Vagina (tissue), 2 donors: ENCODE results near the gene RPS6KB2.

Experiments
- POLR2A ChIP-seq, 2 donors: fragments of 450-650 bp; IDR thresholded peaks; one replicate each; pipeline ENCODE4 v1.6.1; 2017; ENCODE audit warnings: antibody characterized with exemption in 2 of 2, mild to moderate bottlenecking in 2 of 2, moderate library complexity in 2 of 2
- POLR2AphosphoS5 ChIP-seq, 2 donors: sonication (generic); formaldehyde crosslinking; IDR thresholded peaks; one replicate each; pipeline ENCODE4 v1.9.0; 2017; ENCODE audit warnings: antibody characterized with exemption in 2 of 2, mild to moderate bottlenecking in 2 of 2, low read depth in 1 of 2; ENCODE audit not compliant: insufficient read depth in 1 of 2
- TF ChIP-seq, protein P1 (sequence below), 3 experiments: fragments of 450-650 bp in 2 of 3; fragments of 200-600 bp in 1 of 3; sonication (generic) in 1 of 3; IDR thresholded peaks; one replicate each; pipeline ENCODE4 v1.5.1; 2017 to 2019; ENCODE audit warnings: antibody characterized with exemption in 3 of 3, mild to moderate bottlenecking in 2 of 3, moderate library complexity in 2 of 3

DNA sequence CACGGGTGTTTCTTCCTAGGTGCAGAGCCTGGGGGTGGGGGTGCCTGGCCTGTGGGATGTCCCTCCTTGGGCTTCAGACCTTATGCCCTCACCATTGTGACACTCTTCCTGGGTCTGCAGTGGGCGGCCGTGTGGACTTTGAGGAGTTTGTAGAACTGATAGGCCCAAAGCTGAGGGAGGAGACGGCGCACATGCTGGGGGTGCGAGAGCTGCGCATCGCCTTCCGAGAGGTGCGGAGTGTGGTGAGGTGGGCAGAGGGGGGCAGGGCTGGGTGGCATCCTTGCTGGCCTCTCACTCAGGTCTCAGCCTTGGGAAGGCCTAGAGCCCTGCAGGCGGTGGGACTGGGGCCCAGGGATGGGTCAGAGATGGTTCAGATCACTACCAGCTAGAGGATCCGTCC is 29.2 kb downstream of the RPS6KB2 start:
- TF ChIP-seq, protein P1, sequence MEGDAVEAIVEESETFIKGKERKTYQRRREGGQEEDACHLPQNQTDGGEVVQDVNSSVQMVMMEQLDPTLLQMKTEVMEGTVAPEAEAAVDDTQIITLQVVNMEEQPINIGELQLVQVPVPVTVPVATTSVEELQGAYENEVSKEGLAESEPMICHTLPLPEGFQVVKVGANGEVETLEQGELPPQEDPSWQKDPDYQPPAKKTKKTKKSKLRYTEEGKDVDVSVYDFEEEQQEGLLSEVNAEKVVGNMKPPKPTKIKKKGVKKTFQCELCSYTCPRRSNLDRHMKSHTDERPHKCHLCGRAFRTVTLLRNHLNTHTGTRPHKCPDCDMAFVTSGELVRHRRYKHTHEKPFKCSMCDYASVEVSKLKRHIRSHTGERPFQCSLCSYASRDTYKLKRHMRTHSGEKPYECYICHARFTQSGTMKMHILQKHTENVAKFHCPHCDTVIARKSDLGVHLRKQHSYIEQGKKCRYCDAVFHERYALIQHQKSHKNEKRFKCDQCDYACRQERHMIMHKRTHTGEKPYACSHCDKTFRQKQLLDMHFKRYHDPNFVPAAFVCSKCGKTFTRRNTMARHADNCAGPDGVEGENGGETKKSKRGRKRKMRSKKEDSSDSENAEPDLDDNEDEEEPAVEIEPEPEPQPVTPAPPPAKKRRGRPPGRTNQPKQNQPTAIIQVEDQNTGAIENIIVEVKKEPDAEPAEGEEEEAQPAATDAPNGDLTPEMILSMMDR (IDR thresholded peaks at IDR 0.05) = no peak
- TF ChIP-seq POLR2A (IDR thresholded peaks at IDR 0.05) (no peak), POLR2AphosphoS5 (IDR thresholded peaks at IDR 0.05; ENCODE audit: insufficient read depth in 1 of 2, low read depth in 1 of 2) (no peak)
